Kidney (tissue), 14 donors: ENCODE measurements around the gene TUBB. TPM values are rescaled to one million over a fixed set of nuclear protein-coding genes. Genes with fewer than 3 reads are reported as not detected.
"Not testable (repeated sequence)": the region's sequence is repeated elsewhere in the genome, so short reads cannot be mapped to it uniquely, and the experiment has no call there.

ENCODE experiments used
- DNase-seq, 5 donors: peaks; one replicate each; pipeline ENCODE4 v3.0.0-alpha.2; 2013 to 2020
- FAIRE-seq: peaks from 2 replicates; lab custom pipeline; 2012; peaks lifted over from hg19 to GRCh38; lab: Jason Lieb, UNC
- H3K27ac ChIP-seq, 2 donors: one replicate each; pipeline ENCODE4 v1.7.0; 2013; ENCODE audit warnings: low read depth in 2 of 2, low read length in 2 of 2, inconsistent platforms in 1 of 2
- H3K27me3 ChIP-seq: one replicate; pipeline ENCODE4 v1.7.1; 2013; ENCODE audit warnings: low read length, inconsistent platforms; ENCODE audit not compliant: control insufficient read depth, insufficient read depth
- H3K36me3 ChIP-seq, 3 donors: one replicate each; pipeline versions ENCODE4 v1.7.0 to v1.7.1; 2013; ENCODE audit warnings: low read length in 3 of 3, control low read depth in 1 of 3, inconsistent platforms in 1 of 3; ENCODE audit not compliant: insufficient read depth in 3 of 3, control insufficient read depth in 2 of 3
- H3K4me1 ChIP-seq, 3 donors: one replicate each; pipeline versions ENCODE4 v1.7.0 to v1.7.1; 2013; ENCODE audit warnings: low read length in 3 of 3, inconsistent platforms in 1 of 3, low read depth in 1 of 3; ENCODE audit not compliant: control insufficient read depth in 2 of 3, insufficient read depth in 2 of 3
- H3K4me3 ChIP-seq, 3 donors: one replicate each; pipeline versions ENCODE4 v1.7.0 to v1.8.1; 2013; ENCODE audit warnings: low read length in 3 of 3, control low read depth in 1 of 3, inconsistent platforms in 1 of 3
- H3K9ac ChIP-seq, 3 donors: one replicate each; pipeline versions ENCODE4 v1.7.0 to v1.7.1; 2013; ENCODE audit warnings: low read length in 3 of 3, control low read depth in 1 of 3, inconsistent platforms in 1 of 3
- H3K9me3 ChIP-seq, 3 donors: one replicate each; pipeline versions ENCODE4 v1.7.0 to v1.7.1; 2013; ENCODE audit warnings: low read length in 3 of 3, control low read depth in 1 of 3, inconsistent platforms in 1 of 3; ENCODE audit not compliant: control insufficient read depth in 2 of 3, insufficient read depth in 1 of 3
- intact Hi-C: fragments of 100-400 bp; cut with DNase I; formaldehyde crosslinking; loops from one replicate; pipeline ENCODE4 v1.11.1; 2022
- polyA plus RNA-seq: library from polyadenylated mRNA; stranded (reverse); fragments of 350-450 nt; fragmentation: Illumina TruSeq; extraction: RNeasy Lipid Tissue Mini Kit (QIAGEN cat#74804); gene quantifications from one replicate; pipeline ENCODE4 v1.2.3, GENCODE V29; 2014; ENCODE audit warnings: low read depth, low replicate concordance; ENCODE audit not compliant: insufficient read depth
- total RNA-seq: library from RNA; stranded (reverse); fragmentation: NEBNext Ultra II Directional; extraction: Animal tissue kit (Norgen Biotek cat#: 25700); gene quantifications from one replicate; pipeline ENCODE4 v1.2.1, GENCODE V29; 2021
- TF ChIP-seq, protein P1 (sequence below): IDR thresholded peaks from 3 replicates; pipeline ENCODE4 v1.5.1; 2012; ENCODE audit warnings: mild to moderate bottlenecking, moderate library complexity, borderline replicate concordance; ENCODE audit not compliant: insufficient read depth; ENCODE audit errors: extremely low read depth
- donor health status: control.
- donor health status: control.
- donor health status: control.
- donor health status: control.
- donor health status: control.
- donor health status: DM: yes; HTN: yes; CAD: no.
- donor health status: Normal renal cell carcinoma (clear cell type).

Gene TUBB
- total and polyA plus RNA-seq, 2 donors from 2014 or later, result 197 to 295 TPM

DNA sequence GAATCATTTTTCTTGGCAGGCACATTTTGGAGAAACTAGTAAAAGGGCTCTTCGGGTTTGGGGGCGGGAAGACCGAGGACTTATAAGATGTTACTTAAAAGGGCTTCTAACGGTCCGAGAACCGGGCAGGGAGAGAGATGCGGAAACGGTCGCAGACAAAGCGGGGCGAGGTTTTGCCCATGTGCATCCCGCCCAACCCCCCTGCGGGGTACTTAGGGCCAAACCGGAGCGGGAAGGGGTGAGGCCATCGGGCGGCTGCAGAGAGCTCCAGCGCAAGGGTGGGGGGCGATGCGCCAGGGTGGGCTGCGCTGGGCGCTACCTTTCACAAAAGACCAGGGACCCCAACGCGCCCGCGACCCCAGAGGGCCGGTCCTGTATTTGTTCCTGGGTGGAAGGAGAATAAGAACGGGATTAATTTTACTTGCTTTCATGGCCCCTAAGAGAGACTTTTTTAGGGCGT, 616 bp downstream of the TUBB start:
- intact Hi-C loops, result loop anchor here (5.0 kb wide), 1 partner anchor 38 kb away; no protein-coding TSS in a partner anchor
- FAIRE-seq (no peak), DNase-seq (peak; percentile 68 to 93 (median 84))
- peaks cover 15 to 28% (median 17%) of the 10 kb centered on the region in 3 donors for H3K36me3 ChIP-seq
- H3K9me3 ChIP-seq, result no peaks in the 10 kb centered on the region
- H3K4me3 ChIP-seq, result peak overlapping the region; percentile 93 to 98 (median 94)
- peaks cover 4 to 11% (median 4%) of the 10 kb centered on the region in 3 donors for H3K4me1 ChIP-seq
- no peaks in the 10 kb centered on the region for H3K27me3 ChIP-seq
- H3K9ac ChIP-seq, result peak overlapping the region; percentile 57 to 99 (median 93)
- TF ChIP-seq, protein P1, sequence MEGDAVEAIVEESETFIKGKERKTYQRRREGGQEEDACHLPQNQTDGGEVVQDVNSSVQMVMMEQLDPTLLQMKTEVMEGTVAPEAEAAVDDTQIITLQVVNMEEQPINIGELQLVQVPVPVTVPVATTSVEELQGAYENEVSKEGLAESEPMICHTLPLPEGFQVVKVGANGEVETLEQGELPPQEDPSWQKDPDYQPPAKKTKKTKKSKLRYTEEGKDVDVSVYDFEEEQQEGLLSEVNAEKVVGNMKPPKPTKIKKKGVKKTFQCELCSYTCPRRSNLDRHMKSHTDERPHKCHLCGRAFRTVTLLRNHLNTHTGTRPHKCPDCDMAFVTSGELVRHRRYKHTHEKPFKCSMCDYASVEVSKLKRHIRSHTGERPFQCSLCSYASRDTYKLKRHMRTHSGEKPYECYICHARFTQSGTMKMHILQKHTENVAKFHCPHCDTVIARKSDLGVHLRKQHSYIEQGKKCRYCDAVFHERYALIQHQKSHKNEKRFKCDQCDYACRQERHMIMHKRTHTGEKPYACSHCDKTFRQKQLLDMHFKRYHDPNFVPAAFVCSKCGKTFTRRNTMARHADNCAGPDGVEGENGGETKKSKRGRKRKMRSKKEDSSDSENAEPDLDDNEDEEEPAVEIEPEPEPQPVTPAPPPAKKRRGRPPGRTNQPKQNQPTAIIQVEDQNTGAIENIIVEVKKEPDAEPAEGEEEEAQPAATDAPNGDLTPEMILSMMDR, result no peak
- peak overlapping the region; percentile 92 to 95 for H3K27ac ChIP-seq

DNA sequence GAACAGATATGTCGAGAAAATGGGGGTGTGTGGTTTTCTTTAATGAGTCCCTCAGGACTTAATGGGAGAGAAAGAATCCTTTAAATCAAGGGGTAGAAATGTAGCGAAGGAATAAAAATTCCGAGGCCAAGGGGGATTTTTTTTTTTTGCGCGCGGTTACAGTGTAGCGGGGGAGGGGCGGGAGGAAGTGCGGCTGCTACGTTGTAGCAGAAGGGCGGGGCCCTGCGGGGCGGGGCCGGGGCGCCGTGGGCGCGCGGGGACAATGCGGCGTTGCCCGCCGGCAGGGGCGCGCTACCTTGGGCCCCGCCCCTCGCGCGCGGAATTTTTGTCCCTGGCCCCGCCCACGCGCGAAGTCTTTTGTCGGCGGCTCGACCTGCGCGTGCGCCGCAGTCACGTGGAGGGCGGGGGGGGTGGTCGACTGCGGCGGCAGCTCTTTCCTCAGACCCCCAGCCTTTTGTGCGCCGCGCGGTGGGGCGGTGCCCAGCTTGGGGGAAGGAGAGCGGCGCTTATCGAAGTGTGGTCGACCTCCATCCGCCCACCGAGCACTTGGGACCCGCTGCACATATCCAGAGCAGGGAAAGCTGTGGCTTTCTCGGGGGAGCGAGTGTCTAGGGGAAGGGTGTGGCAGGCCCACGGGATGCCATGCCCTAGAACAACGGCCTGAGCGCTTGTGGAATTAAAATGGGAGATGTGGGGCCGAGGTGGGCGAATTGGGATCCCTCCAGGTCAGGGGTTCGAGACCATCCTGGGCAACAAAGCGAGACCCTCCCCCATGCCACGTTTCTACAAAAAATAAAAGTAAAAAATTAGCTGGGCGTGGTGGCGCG, 1.3 kb downstream of the TUBB start:
- intact Hi-C loops, result loop anchor here (5.0 kb wide), 1 partner anchor 39 kb away; no protein-coding TSS in a partner anchor
- Histone ChIP-seq H3K9me3 (no peaks in the 10 kb centered on the region), H3K9ac (peak overlapping the region; percentile 61 to 99 (median 93)), H3K4me1 (peaks cover 4 to 13% (median 4%) of the 10 kb centered on the region in 3 donors), H3K27me3 (no peaks in the 10 kb centered on the region), H3K36me3 (peaks cover 16 to 28% (median 20%) of the 10 kb centered on the region in 3 donors), H3K4me3 (peak overlapping the region; percentile 93 to 98 (median 94)), H3K27ac (peak overlapping the region; percentile 92 to 95)
- TF ChIP-seq, protein P1, result peak; percentile 54
- peak; percentile 92 to 97 (median 95) for DNase-seq
- no peak for FAIRE-seq

DNA sequence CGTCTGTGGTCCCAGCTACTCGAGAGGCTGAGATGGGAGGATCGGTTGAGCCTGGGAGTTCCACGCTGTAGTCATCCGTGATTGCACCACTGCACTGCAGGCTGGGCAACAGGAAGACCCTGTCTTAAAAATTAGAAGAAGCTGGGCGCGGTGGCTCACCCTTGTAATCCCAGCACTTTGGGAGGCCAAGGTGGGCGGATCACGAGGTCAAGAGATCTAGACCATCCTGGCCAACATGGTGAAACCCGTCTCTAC, 1.8 kb downstream of the TUBB start:
- H3K9me3 ChIP-seq, FAIRE-seq, H3K27me3 ChIP-seq, DNase-seq: not testable (repeated sequence)
- intact Hi-C loops, result loop anchor here (5.0 kb wide), 1 partner anchor 40 kb away; no protein-coding TSS in a partner anchor
- H3K36me3 ChIP-seq, result peaks cover 16 to 31% (median 20%) of the 10 kb centered on the region in 3 donors
- peak overlapping the region; percentile 89 to 92 for H3K27ac ChIP-seq
- peak overlapping the region; percentile 66 to 77 (median 75) for H3K4me3 ChIP-seq
- peaks cover 4 to 11% (median 4%) of the 10 kb centered on the region in 3 donors for H3K4me1 ChIP-seq
- peak overlapping the region in 2 of 3 donors; percentile 57 to 74 for H3K9ac ChIP-seq
